ENCODE data around the gene NACA2.
"Not testable (repeated sequence)": the region's sequence is repeated elsewhere in the genome, so short reads cannot be mapped to it uniquely, and the experiment has no call there.

Gene NACA2

DNA sequence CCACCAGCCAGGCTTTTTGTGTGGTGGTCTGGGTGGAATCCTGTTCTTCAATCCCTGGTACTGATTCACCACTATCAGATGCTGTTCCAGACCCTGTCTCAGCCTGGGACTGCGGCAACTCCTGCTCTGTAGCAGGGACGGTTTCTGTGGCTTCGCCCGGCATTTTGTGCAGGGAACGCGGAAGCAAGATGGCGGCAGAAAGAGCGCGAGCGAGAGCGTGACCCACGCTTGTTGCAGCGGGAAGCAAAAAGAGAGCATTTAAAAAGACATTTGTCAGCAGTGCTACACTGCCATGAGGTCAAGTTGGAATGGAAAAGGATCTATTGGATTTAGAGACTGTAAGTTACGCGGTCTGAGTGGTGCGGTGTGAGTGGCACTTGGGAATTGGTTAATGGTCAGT, at the start of gene NACA2:
Gene NACA2, minus strand, starts transcription at position 202 of the 400 bp plus-strand sequence. Its CDS starts 39 bp downstream, at position 163.
- no peak for DNase-seq

- no peak for DNase-seq
Observed at GRCh38 chr17:61639818-61640217, 48.8 kb upstream of the NACA2 start.

GRCh38 chr17:61638087-61638486, 47.1 kb upstream of the NACA2 start:
- DNase-seq: no peak

DNA sequence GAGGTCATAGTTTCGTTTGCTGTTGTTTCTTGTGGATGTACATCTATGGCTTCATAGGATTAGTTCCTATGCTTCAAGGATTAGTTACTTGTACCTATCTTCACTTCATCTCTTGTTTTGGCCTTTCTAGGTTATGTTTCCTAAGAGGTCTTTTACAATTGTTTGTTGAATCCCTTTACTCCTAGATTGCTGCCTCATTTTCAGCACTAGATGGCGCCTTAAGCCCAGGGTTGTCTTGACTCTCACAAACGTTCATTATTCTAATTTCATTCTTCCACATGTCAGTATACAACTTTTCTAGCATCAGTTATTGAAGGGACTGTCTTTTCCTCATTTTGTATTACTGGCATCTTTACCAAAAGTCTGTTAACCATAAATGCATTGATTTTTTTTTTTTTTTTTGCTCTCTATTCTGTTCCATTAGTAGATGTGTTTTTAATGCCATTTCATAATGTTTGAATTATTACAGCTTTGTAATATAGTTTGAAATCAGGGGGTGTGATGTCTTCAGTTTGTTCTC, 45.0 kb upstream of the NACA2 start:
- DNase-seq: peak; percentile 59

DNA sequence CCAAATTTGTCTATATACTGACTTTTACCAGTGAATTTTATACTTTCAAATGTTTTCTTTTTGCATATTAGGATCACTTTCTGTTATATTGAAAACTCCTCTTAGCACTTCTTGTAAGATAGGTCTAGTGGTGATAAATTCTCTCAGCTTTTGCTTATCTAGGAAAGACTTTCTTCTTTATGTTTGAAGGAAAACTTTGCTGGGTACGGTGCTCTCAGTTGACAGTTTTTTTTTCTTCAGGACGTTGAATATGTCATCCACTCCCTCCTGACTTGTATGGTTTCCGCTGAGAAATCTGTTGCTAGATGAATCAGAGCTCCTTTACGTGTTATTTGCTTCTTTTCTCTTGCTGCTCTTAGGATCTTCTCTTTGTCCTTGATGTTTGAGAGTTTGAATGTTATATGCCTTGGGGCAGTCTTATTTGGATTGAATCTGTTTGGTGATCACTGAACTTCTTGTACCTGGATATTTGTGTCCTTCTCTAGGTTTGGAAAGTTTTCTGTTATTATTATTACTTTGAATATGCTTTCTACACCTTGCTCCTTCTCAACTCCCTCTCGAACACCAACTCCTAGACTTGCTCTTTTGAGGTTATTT, 44.0 kb upstream of the NACA2 start:
- no peak for DNase-seq

- no peak for DNase-seq
Observed at GRCh38 chr17:61634011-61634539, 43.1 kb upstream of the NACA2 start.

DNA sequence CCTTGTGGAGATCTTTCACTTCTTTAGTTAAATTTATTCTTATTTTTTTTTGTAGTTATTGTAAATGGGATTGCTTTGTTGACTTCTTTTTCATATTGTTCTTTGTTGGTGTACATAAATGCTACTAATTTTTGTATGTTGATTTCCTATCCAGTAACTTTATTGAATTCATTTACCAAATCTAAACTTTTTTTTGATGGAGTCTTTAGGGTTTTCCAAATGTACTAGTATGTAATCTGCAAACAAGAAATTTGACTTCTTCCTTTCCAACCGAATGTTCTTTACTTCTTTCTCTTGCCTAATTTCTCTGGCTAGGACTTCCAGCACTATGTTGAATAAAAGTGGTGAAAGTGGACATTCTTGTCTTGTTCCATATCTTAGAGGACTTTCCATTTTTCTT, 41.8 kb upstream of the NACA2 start:
- DNase-seq: no peak

- DNase-seq: no peak
Observed at GRCh38 chr17:61631800-61632199, 40.8 kb upstream of the NACA2 start.

DNA sequence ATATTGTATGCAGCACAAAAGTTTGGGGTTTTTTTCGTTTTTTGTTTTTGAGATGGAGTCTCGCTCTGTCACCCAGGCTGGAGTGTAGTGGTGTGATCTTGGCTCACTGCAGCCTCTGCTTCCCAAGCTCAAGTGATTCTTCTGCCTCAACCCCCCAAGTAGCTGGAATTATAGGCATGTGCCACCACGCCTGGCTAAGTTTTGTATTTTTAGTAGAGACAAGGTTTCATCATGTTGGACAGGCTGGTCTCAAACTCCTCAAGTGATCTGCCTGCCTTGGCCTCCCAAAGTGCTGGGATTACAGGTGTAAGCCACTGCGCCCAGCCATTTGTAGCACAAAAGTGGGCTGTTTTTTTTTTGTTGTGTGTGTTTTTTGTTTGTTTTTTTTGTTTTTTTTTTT, 37.1 kb upstream of the NACA2 start:
- not testable (repeated sequence) for DNase-seq

DNA sequence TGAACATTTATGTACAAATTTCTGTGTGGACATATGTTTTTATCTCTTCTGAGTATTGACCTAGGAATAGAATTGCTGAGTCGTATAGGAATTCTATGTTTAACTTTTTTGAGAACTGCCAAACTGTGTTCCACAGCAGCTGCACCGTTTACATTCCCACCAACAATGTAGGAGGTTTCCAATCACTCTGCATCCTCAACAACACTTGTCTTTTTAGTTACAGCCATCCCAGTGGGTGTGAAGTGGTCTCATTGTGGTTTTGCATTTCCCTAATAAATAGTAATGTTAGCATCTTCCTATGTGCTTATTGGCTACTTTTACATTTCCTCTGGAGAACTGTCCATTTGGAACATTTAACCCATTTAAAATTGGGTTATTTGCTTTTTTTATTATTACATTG, 36.6 kb upstream of the NACA2 start:
- no peak for DNase-seq

- no peak for DNase-seq
Observed at GRCh38 chr17:61627125-61627524, 36.1 kb upstream of the NACA2 start.

- DNase-seq: no peak
Observed at GRCh38 chr17:61625564-61625963, 34.5 kb upstream of the NACA2 start.

- no peak for DNase-seq
Observed at GRCh38 chr17:61624951-61625350, 33.9 kb upstream of the NACA2 start.

DNA sequence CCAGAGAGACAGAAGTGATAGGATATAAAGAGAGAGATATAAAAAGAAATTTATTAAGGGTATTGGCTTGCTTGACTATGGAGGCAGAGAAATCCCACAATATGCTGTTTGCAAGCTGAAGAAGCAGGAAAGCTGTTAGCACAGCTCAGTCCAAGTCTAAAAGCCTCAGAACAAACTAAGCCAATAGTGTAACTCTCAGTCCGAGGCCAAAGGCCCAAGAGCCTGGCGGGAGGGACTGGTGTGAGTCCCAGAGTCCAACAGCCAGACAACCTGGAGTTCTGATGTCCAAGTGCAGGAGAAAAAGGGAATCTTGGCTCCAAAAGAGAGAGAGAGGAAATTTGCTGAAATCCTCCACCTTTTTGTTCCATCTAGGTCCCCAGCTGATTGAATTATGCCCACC, 30.3 kb upstream of the NACA2 start:
- DNase-seq: no peak

DNA sequence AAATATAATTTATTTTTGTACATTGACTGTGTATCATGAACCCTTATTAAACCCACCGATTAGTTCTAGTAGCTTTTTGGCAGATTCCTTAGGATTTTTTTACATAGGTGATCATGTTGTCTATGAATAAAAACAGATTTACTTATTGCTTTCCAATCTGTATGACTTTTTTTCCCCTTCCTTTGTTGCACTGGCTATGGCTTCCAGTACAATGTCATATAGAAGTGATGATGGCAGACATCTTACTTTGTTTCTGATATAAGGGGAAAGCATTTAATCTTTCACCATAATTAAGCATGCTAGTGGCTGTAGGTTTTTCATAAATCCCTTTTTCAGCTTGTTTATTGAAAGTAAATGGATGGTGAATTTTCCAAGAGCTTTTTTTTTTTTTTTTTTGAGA, 28.9 kb upstream of the NACA2 start:
- no peak for DNase-seq

DNA sequence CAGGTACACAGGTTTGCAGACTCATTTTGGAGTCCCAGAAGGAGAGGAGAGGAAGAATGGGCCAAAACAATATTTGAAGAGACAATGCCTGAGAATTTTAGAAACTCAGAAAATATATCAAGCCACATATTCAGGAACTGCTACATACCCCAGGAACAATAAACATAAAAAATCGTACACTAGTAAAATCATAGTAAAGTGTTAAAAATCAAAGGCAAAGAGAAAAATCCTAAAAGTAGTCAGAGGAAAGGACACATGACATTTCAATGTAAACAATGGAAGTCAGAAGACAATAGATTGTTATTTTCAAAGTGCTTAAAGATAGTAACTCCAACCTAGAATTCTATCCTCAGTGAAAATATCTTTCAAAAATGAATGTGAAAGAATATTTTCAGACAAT, 28.5 kb upstream of the NACA2 start:
- no peak for DNase-seq

- no peak for DNase-seq
Observed at GRCh38 chr17:61618950-61619349, 27.9 kb upstream of the NACA2 start.

GRCh38 chr17:61617330-61617729, 26.3 kb upstream of the NACA2 start:
- DNase-seq: no peak

- no peak for DNase-seq
Observed at GRCh38 chr17:61616783-61617182, 25.8 kb upstream of the NACA2 start.

- no peak for DNase-seq
Observed at GRCh38 chr17:61614219-61614618, 23.2 kb upstream of the NACA2 start.

- no peak for DNase-seq
Observed at GRCh38 chr17:61611323-61611722, 20.3 kb upstream of the NACA2 start.

DNA sequence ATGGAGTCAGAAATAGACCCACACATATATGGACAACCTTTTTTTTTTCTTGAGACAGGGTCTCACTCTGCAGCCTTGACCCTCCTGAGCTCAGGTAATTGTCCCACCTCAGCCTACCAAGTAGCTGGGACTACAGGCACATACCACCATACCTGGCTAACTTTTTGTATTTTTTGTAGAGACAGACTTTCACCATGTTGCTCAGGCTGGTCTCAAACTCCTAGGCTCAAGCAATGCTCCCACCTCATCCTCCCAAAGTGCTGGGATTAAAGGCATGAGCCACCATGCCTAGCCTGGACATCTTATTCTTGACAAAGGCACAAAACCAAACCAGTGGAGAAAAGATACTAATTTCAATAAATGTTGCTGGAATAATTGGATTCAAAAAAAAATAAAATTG, 14.7 kb upstream of the NACA2 start:
- no peak for DNase-seq

DNA sequence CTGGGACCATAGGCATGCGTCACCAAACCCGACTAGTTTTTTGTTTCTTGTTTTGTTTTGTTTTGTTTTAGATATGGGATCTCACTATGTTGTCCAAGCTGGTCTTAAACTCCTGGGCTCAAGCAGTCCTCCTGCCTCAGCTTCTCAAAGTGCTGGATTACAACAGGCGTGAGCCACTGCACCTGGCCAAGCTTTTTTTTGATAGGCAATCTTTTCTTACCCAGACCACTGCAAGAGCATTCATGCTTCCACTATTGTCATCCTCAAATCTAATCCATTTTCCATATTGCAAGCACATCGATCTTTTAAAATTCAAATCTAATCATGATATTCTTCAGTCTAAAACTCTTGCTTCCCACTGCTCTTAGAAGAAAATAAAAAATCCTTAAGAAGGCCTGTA, 10.3 kb upstream of the NACA2 start:
- no peak for DNase-seq

GRCh38 chr17:61600621-61601020, 9.6 kb upstream of the NACA2 start:
- DNase-seq: no peak

DNA sequence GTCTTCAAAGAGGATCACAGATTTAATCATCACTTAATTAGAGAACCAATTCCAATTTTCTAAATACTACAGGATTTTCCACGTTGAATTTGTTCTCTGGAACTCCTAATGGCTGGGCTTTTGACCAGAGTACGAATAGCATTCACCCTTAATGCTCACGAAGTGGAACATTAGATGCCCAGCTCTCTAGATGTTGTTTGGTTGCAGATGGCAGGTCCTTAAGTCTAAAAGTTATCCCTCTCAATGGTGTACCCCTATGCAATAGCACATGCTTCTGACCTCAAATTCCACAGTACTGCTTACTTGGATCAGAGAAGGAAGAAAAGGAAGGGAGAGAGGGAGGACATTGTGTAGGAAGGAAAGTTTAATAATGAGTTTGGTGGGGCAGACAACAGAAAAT, 8.6 kb upstream of the NACA2 start:
- no peak for DNase-seq

Measured in activated CD4-positive, alpha-beta T cell treated with anti-CD3 and anti-CD28 coated beads, Interleukin-2, amount 50 U/mL, for 16 hours (primary cell).